ENCODE results near the gene RRBP1.

Gene RRBP1

GRCh38 chr20:17674722-17675518 is 7.1 kb downstream of the RRBP1 start:
- no peaks in the 10 kb centered on the region for H3K9me3 Mint-ChIP-seq
- peaks cover 72% of the 10 kb centered on the region for H3K36me3 Mint-ChIP-seq (ENCODE audit: low read depth)
- no peaks in the 10 kb centered on the region for H3K27me3 Mint-ChIP-seq (ENCODE audit: low read depth, poor library complexity)
- peak overlapping the region; percentile 54 for H3K27ac Mint-ChIP-seq
- no peak for TF ChIP-seq CTCF (IDR thresholded peaks at IDR 0.05)
- H3K4me1 Mint-ChIP-seq: peaks cover 49% of the 10 kb centered on the region
- no peak for DNase-seq
- no peak overlapping the region for H3K4me3 Mint-ChIP-seq

- H3K4me1 Mint-ChIP-seq: peaks cover 41% of the 10 kb centered on the region
- no peak overlapping the region for H3K4me3 Mint-ChIP-seq
- no peak for TF ChIP-seq CTCF (IDR thresholded peaks at IDR 0.05)
- H3K27ac Mint-ChIP-seq: no peak overlapping the region
- no peak for DNase-seq
- no peaks in the 10 kb centered on the region for H3K27me3 Mint-ChIP-seq (ENCODE audit: low read depth, poor library complexity)
- peaks cover 82% of the 10 kb centered on the region for H3K36me3 Mint-ChIP-seq (ENCODE audit: low read depth)
- H3K9me3 Mint-ChIP-seq: no peaks in the 10 kb centered on the region
These were observed 9.0 kb downstream of the RRBP1 start for GRCh38 chr20:17673084-17673483.

- no peak overlapping the region for H3K27ac Mint-ChIP-seq
- H3K4me3 Mint-ChIP-seq: no peak overlapping the region
- peaks cover 56% of the 10 kb centered on the region for H3K4me1 Mint-ChIP-seq
- H3K36me3 Mint-ChIP-seq (ENCODE audit: low read depth): peaks cover 84% of the 10 kb centered on the region
- no peak for DNase-seq
- H3K27me3 Mint-ChIP-seq (ENCODE audit: low read depth, poor library complexity): no peaks in the 10 kb centered on the region
- H3K9me3 Mint-ChIP-seq: no peaks in the 10 kb centered on the region
- no peak for TF ChIP-seq CTCF (IDR thresholded peaks at IDR 0.05)
These were observed 10.5 kb downstream of the RRBP1 start for GRCh38 chr20:17671565-17671964.

- no peak for DNase-seq
- TF ChIP-seq CTCF (IDR thresholded peaks at IDR 0.05): no peak
- no peak overlapping the region for H3K4me3 Mint-ChIP-seq
- H3K9me3 Mint-ChIP-seq: no peaks in the 10 kb centered on the region
- H3K4me1 Mint-ChIP-seq: peaks cover 59% of the 10 kb centered on the region
- peaks cover 79% of the 10 kb centered on the region for H3K36me3 Mint-ChIP-seq (ENCODE audit: low read depth)
- no peaks in the 10 kb centered on the region for H3K27me3 Mint-ChIP-seq (ENCODE audit: low read depth, poor library complexity)
- no peak overlapping the region for H3K27ac Mint-ChIP-seq
These were observed 11.0 kb downstream of the RRBP1 start for GRCh38 chr20:17671011-17671410.

GRCh38 chr20:17669306-17669931 is 12.6 kb downstream of the RRBP1 start:
- no peak for DNase-seq
- Mint-ChIP-seq H3K4me1 (peaks cover 49% of the 10 kb centered on the region), H3K36me3 (ENCODE audit: low read depth) (peaks cover 68% of the 10 kb centered on the region), H3K27ac (no peak overlapping the region), H3K27me3 (ENCODE audit: low read depth, poor library complexity) (no peaks in the 10 kb centered on the region), H3K4me3 (no peak overlapping the region), H3K9me3 (no peaks in the 10 kb centered on the region)
- TF ChIP-seq CTCF (IDR thresholded peaks at IDR 0.05): no peak
